HG03175 (cell line): Measurements from ENCODE around the gene FKTN.
"Not testable (repeated sequence)": the region's sequence is repeated elsewhere in the genome, so short reads cannot be mapped to it uniquely, and the experiment has no call there.

Experiments used
- ATAC-seq: cut with Tn5 transposase; IDR thresholded peaks from one replicate; pipeline ENCODE4 v1.9.1; 2021; ENCODE audit warnings: mild to moderate bottlenecking, moderate library complexity; ENCODE audit not compliant: unreplicated experiment

Gene FKTN

GRCh38 chr9:105557804-105558610 lies at the start of gene FKTN:
Gene FKTN, plus strand, starts transcription at chr9:105558131. Its CDS starts 16,902 bp downstream, at chr9:105575033.
- ATAC-seq = peak; percentile 92

- ATAC-seq = no peak
Measured at GRCh38 chr9:105508530-105508929, 49.4 kb upstream of the FKTN start.

- no peak for ATAC-seq
Measured at GRCh38 chr9:105510024-105510423, 47.9 kb upstream of the FKTN start.

GRCh38 chr9:105511446-105511845 lies 46.5 kb upstream of the FKTN start:
- no peak for ATAC-seq

GRCh38 chr9:105515811-105516413 lies 42.0 kb upstream of the FKTN start:
- no peak for ATAC-seq

- peak; percentile 75 for ATAC-seq
Measured at GRCh38 chr9:105519710-105520369, 38.1 kb upstream of the FKTN start.

- ATAC-seq = not testable (repeated sequence)
Measured at GRCh38 chr9:105520992-105521391, 36.9 kb upstream of the FKTN start.

- ATAC-seq = peak; percentile 63
Measured at GRCh38 chr9:105522618-105523385, 35.1 kb upstream of the FKTN start.

GRCh38 chr9:105531530-105531929 lies 26.4 kb upstream of the FKTN start:
- ATAC-seq = no peak

- no peak for ATAC-seq
Measured at GRCh38 chr9:105535920-105536668, 21.8 kb upstream of the FKTN start.

GRCh38 chr9:105539452-105539851 lies 18.5 kb upstream of the FKTN start:
- ATAC-seq = no peak

- peak; percentile 80 for ATAC-seq
Measured at GRCh38 chr9:105541838-105542237, 16.1 kb upstream of the FKTN start.

GRCh38 chr9:105554042-105554441 lies 3.9 kb upstream of the FKTN start:
- no peak for ATAC-seq

GRCh38 chr9:105572455-105572854 lies 14.5 kb downstream of the FKTN start:
- ATAC-seq = no peak

GRCh38 chr9:105579952-105580351 lies 22.0 kb downstream of the FKTN start:
- not testable (repeated sequence) for ATAC-seq

GRCh38 chr9:105581550-105581949 lies 23.6 kb downstream of the FKTN start:
- ATAC-seq = not testable (repeated sequence)

GRCh38 chr9:105593145-105593544 lies 35.2 kb downstream of the FKTN start:
- no peak for ATAC-seq

GRCh38 chr9:105608721-105609598 lies 51.0 kb downstream of the FKTN start:
- ATAC-seq = peak; percentile 90

- no peak for ATAC-seq
Measured at GRCh38 chr9:105621001-105621400, 63.1 kb downstream of the FKTN start.
